Activated CD4-positive, alpha-beta T cell treated with anti-CD3 and anti-CD28 coated beads, Interleukin-2, amount 50 U/mL, for 48 hours (primary cell): Measurements from ENCODE around the gene LRP1.

ENCODE experiments used
- DNase-seq, 2 experiments: peaks; one replicate each; pipeline ENCODE4 v3.0.0-alpha.2; 2020

The LRP1 gene

GRCh38 chr12:57240066-57240921 lies 112.0 kb downstream of the LRP1 start:
- peak; percentile 74 to 77 for DNase-seq

- DNase-seq: peak in 1 of 2 experiments; percentile 28
These were observed 112.7 kb downstream of the LRP1 start for GRCh38 chr12:57240926-57241401.

GRCh38 chr12:57241402-57242310 lies 113.4 kb downstream of the LRP1 start:
- no peak for DNase-seq

GRCh38 chr12:57242329-57242690 lies 114.0 kb downstream of the LRP1 start:
- no peak for DNase-seq

GRCh38 chr12:57242691-57243454 lies 114.6 kb downstream of the LRP1 start:
- DNase-seq: peak; percentile 81 to 85

- peak; percentile 89 to 91 for DNase-seq
These were observed 115.4 kb downstream of the LRP1 start for GRCh38 chr12:57243521-57244311.

- no peak for DNase-seq
These were observed 116.0 kb downstream of the LRP1 start for GRCh38 chr12:57244312-57244696.

- DNase-seq: no peak
These were observed 118.8 kb downstream of the LRP1 start for GRCh38 chr12:57247041-57247440.

GRCh38 chr12:57248934-57249742 lies 120.9 kb downstream of the LRP1 start:
- DNase-seq: no peak

GRCh38 chr12:57250541-57250940 lies 122.3 kb downstream of the LRP1 start:
- DNase-seq: no peak

GRCh38 chr12:57250956-57251355 lies 122.7 kb downstream of the LRP1 start, which contains the start of gene STAC3:
TSS of gene STAC3 (minus strand) at chr12:57251187. CDS start at chr12:57249636, 1,551 bp downstream.
- DNase-seq: no peak

- DNase-seq: no peak
These were observed 126.4 kb downstream of the LRP1 start for GRCh38 chr12:57254506-57255280.

- no peak for DNase-seq
These were observed 127.6 kb downstream of the LRP1 start for GRCh38 chr12:57255916-57256315.

GRCh38 chr12:57258977-57259970 lies 131.0 kb downstream of the LRP1 start:
- DNase-seq: no peak

- no peak for DNase-seq
These were observed 132.1 kb downstream of the LRP1 start for GRCh38 chr12:57260366-57260765.

GRCh38 chr12:57261428-57261865 lies 133.2 kb downstream of the LRP1 start:
- no peak for DNase-seq

GRCh38 chr12:57262126-57262822 lies 134.0 kb downstream of the LRP1 start:
- DNase-seq: no peak
